Renal cortical epithelial cell (primary cell): ENCODE data around the gene ASH1L. TPM values are rescaled to one million over a fixed set of nuclear protein-coding genes. Genes with fewer than 3 reads are reported as not detected.
"Not testable (repeated sequence)": the region's sequence is repeated elsewhere in the genome, so short reads cannot be mapped to it uniquely, and the experiment has no call there.

ENCODE experiments used
- DNase-seq: peaks from one replicate; pipeline ENCODE4 v3.0.0-alpha.2; 2011; ENCODE audit warnings: low read depth
- total RNA-seq: library from RNA; depleted of rRNA; stranded (reverse); fragments of >200 nt; gene quantifications from 2 replicates; pipeline ENCODE4 v1.2.3, GENCODE V29; 2014

The ASH1L gene
- total RNA-seq, 1 donor from 2014 or later: 50.2 TPM

- DNase-seq: not testable (repeated sequence)
These were observed 623 bp downstream of the ASH1L start for GRCh38 chr1:155561779-155562580.

GRCh38 chr1:155555915-155556314 is 6.7 kb downstream of the ASH1L start:
- DNase-seq: no peak

GRCh38 chr1:155553349-155553748 is 9.3 kb downstream of the ASH1L start:
- no peak for DNase-seq

GRCh38 chr1:155548706-155549105 is 13.9 kb downstream of the ASH1L start:
- no peak for DNase-seq

GRCh38 chr1:155540000-155540874 is 22.4 kb downstream of the ASH1L start:
- DNase-seq: no peak

- DNase-seq: no peak
These were observed 25.4 kb downstream of the ASH1L start for GRCh38 chr1:155537193-155537592.

GRCh38 chr1:155531624-155532023 is 31.0 kb downstream of the ASH1L start:
- DNase-seq: no peak

- DNase-seq: no peak
These were observed 32.7 kb downstream of the ASH1L start for GRCh38 chr1:155529929-155530328.

GRCh38 chr1:155529109-155529508 is 33.5 kb downstream of the ASH1L start:
- no peak for DNase-seq

GRCh38 chr1:155527677-155528076 is 34.9 kb downstream of the ASH1L start:
- no peak for DNase-seq

GRCh38 chr1:155526356-155526755 is 36.2 kb downstream of the ASH1L start:
- no peak for DNase-seq

GRCh38 chr1:155522069-155522468 is 40.5 kb downstream of the ASH1L start:
- no peak for DNase-seq

GRCh38 chr1:155518484-155518883 is 44.1 kb downstream of the ASH1L start:
- DNase-seq: no peak

GRCh38 chr1:155514582-155515187 is 47.9 kb downstream of the ASH1L start:
- no peak for DNase-seq

- no peak for DNase-seq
These were observed 49.2 kb downstream of the ASH1L start for GRCh38 chr1:155513300-155513916.

GRCh38 chr1:155511385-155511784 is 51.2 kb downstream of the ASH1L start:
- not testable (repeated sequence) for DNase-seq

GRCh38 chr1:155509064-155509463 is 53.5 kb downstream of the ASH1L start:
- DNase-seq: no peak

GRCh38 chr1:155507945-155508344 is 54.7 kb downstream of the ASH1L start:
- DNase-seq: no peak

GRCh38 chr1:155505963-155506362 is 56.6 kb downstream of the ASH1L start:
- not testable (repeated sequence) for DNase-seq

GRCh38 chr1:155504207-155504606 is 58.4 kb downstream of the ASH1L start:
- DNase-seq: peak; percentile 51

- peak; percentile 35 for DNase-seq
These were observed 62.5 kb downstream of the ASH1L start for GRCh38 chr1:155499953-155500639.
